Right renal pelvis (tissue), 4 donors: Measurements from ENCODE around the gene DCDC1. TPM values are rescaled to one million over a fixed set of nuclear protein-coding genes. Genes with fewer than 3 reads are reported as not detected.

Experiments used
- DNase-seq, 4 donors: peaks; one replicate each; pipeline ENCODE4 v3.0.0-alpha.2; 2013; ENCODE audit warnings: low read depth in 4 of 4, low spot score in 3 of 4, missing footprints in 1 of 4
- polyA plus RNA-seq, 4 donors: library from polyadenylated mRNA; unstranded; fragments of 120-200 nt; gene quantifications; one replicate each; pipeline ENCODE4 v1.2.1, GENCODE V29; 2013; ENCODE audit not compliant: insufficient read length in 4 of 4

Gene DCDC1
- polyA plus RNA-seq, 4 donors, result 3.4 to 5.7 (median 5.0) TPM

- no peak for DNase-seq
Measured at GRCh38 chr11:31114442-31114841, 255.1 kb downstream of the DCDC1 start.

- DNase-seq, result no peak
Measured at GRCh38 chr11:31110830-31111229, 258.7 kb downstream of the DCDC1 start.

- DNase-seq, result no peak
Measured at GRCh38 chr11:31109446-31109845, 260.1 kb downstream of the DCDC1 start.

- DNase-seq, result no peak
Measured at GRCh38 chr11:31107649-31108048, 261.9 kb downstream of the DCDC1 start.

GRCh38 chr11:31106968-31107576, 262.5 kb downstream of the DCDC1 start:
- peak; percentile 32 to 45 (median 38) for DNase-seq

GRCh38 chr11:31106326-31106725, 263.2 kb downstream of the DCDC1 start:
- DNase-seq, result no peak

GRCh38 chr11:31102875-31103274, 266.7 kb downstream of the DCDC1 start:
- DNase-seq, result no peak

- DNase-seq, result no peak
Measured at GRCh38 chr11:31102316-31102715, 267.2 kb downstream of the DCDC1 start.

GRCh38 chr11:31096191-31096805, 273.2 kb downstream of the DCDC1 start:
- no peak for DNase-seq

- no peak for DNase-seq
Measured at GRCh38 chr11:31092638-31093037, 276.9 kb downstream of the DCDC1 start.

GRCh38 chr11:31089117-31089516, 280.4 kb downstream of the DCDC1 start:
- DNase-seq, result no peak

- no peak for DNase-seq
Measured at GRCh38 chr11:31069447-31070205, 299.9 kb downstream of the DCDC1 start.

GRCh38 chr11:31060880-31061279, 308.7 kb downstream of the DCDC1 start:
- DNase-seq, result no peak

- DNase-seq, result no peak
Measured at GRCh38 chr11:31059529-31059928, 310.0 kb downstream of the DCDC1 start.

- no peak for DNase-seq
Measured at GRCh38 chr11:31050061-31050765, 319.3 kb downstream of the DCDC1 start.

- no peak for DNase-seq
Measured at GRCh38 chr11:31045335-31045734, 324.2 kb downstream of the DCDC1 start.

- DNase-seq, result no peak
Measured at GRCh38 chr11:31030138-31030792, 339.3 kb downstream of the DCDC1 start.

GRCh38 chr11:31026315-31026714, 343.2 kb downstream of the DCDC1 start:
- no peak for DNase-seq

GRCh38 chr11:31022080-31022479, 347.5 kb downstream of the DCDC1 start:
- no peak for DNase-seq

GRCh38 chr11:31019786-31020185, 349.8 kb downstream of the DCDC1 start:
- no peak for DNase-seq

GRCh38 chr11:31005202-31005601, 364.3 kb downstream of the DCDC1 start:
- no peak for DNase-seq
